GM12872 (cell line): ENCODE measurements around the gene SEMA4D.

Source experiments
- TF ChIP-seq, protein P1 (sequence below): IDR thresholded peaks from 3 replicates; pipeline ENCODE4 v1.5.1; 2011; ENCODE audit warnings: low read depth, mild to moderate bottlenecking, low read length, moderate library complexity; ENCODE audit not compliant: insufficient read depth

The SEMA4D gene

DNA sequence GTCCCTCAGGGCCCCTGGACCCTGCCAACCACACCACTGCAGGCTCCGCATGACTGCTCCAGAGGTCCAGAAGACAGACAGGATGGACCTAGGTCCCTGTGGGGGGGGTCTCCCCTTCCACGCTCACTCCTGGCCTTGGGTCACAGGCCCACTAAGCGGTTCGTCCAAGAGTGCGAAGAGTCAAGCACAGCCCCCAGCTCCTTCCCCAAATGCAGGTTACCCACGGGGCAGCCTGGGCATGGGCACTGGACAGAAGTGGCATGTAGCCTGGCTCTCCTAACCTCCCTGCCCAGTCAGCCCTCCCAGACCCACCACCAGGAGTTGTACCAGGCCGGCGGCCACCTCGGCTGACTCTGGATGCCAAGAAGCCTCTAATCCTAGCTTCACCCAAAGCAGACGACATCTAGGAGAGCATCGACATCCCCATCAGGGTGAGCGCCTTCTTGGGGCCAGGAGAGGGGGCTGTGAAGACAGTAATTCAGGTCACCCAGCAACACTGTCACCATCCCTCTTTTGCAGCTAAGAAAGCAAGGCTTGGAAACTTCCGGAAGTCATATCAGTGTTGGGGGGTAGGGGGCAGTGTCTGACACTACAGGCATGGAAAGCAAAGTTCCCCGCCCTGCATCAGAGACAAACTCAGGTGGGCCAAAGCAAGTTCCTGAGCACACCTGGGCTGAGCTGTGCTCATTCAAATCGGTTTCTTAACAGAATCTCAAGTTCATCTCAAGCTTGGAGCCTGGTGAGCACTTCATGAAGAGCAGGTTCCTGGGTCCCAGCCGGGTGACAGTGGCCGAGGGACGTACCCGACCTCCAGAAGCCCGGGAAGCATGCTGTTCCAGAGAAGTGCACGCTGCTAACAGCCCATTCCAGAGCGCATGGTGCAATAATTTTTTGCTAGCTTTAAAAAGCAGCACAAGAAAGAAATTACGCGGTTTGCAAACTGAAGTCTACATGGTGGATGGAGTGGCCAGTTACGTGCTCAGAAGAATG is 68.7 kb downstream of the SEMA4D start:
- TF ChIP-seq, protein P1, sequence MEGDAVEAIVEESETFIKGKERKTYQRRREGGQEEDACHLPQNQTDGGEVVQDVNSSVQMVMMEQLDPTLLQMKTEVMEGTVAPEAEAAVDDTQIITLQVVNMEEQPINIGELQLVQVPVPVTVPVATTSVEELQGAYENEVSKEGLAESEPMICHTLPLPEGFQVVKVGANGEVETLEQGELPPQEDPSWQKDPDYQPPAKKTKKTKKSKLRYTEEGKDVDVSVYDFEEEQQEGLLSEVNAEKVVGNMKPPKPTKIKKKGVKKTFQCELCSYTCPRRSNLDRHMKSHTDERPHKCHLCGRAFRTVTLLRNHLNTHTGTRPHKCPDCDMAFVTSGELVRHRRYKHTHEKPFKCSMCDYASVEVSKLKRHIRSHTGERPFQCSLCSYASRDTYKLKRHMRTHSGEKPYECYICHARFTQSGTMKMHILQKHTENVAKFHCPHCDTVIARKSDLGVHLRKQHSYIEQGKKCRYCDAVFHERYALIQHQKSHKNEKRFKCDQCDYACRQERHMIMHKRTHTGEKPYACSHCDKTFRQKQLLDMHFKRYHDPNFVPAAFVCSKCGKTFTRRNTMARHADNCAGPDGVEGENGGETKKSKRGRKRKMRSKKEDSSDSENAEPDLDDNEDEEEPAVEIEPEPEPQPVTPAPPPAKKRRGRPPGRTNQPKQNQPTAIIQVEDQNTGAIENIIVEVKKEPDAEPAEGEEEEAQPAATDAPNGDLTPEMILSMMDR: peak; percentile 80

DNA sequence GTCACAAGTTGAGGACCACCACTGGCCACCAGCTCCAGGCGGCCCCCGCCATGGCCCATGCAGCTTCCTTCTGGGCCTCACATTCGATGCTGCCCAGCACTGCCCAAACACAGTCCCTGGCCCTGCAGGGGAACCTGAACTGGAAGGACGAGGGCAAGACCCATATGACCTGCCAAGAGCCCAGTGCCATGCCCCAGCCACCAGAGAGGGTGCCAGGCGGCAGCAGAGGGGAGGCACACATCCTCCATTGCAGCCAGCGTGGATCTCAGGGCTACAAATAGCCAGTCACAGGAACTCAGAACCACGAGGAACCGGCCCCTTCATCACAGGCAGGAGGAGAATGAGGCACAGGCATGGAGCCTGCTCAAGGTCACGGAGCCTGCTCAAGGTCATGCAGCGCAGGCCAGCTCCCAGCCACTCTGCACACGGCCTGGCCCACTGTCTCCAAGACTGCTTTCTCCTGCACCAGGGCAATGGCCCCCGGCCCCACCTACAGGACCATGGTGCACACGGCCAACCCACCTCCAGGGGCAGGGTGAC is 69.6 kb downstream of the SEMA4D start:
- TF ChIP-seq, protein P1: no peak

DNA sequence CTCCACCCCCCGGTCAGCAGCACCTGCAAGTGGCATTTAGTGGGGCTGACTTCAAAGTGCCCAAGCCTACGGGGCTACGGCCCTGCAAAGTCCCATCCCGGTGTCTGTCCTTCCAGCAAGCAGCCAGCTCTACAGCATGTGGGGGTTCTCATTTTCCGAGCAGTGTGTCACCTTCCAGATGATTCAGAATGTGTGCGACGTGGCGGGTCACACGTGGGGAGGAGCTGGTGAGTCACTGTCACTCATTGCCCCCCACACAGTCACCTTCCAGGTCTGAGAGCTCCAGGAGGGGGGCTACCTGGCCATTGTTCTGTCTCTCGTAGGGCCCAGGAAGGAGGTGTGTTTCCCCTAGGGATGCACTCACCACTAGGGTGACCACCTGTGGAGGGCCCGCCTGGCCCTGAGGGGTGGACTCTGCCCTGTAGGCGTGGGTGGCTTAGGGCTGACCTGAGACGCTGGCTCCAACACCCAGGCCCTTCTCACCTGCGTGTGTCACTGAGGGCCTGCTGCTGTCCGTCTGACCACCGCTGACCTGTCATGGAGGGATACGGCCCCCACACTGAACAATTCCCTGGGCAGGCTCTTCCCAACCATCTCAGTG is 70.2 kb downstream of the SEMA4D start:
- TF ChIP-seq, protein P1: no peak

DNA sequence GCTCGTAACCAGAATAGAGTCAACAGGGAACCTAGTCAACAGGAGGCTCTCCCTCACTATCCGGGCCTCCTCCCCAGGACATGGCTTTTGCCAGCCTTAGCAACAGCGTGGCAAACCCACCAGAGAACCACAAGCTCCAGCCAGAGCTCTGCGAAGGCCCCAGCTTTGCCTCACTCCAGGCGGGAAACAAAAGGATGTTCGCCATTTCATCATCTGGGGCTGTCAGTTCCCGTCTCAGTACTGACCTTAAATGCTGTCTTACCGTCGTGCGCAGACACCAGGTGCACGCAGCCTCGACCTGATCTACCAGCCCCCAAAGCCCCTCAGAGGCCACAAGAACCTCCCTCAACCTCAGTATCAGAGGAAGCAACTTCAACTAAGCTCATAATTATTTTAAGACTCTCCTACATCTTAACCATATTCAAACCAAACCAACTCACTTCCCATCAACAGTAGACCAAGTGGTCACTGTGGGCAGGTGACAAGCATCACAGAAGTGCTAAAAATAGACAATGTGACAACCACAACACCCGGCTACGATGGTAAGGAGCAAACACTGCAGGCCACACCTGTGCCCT is 71.4 kb downstream of the SEMA4D start:
- TF ChIP-seq, protein P1: no peak

DNA sequence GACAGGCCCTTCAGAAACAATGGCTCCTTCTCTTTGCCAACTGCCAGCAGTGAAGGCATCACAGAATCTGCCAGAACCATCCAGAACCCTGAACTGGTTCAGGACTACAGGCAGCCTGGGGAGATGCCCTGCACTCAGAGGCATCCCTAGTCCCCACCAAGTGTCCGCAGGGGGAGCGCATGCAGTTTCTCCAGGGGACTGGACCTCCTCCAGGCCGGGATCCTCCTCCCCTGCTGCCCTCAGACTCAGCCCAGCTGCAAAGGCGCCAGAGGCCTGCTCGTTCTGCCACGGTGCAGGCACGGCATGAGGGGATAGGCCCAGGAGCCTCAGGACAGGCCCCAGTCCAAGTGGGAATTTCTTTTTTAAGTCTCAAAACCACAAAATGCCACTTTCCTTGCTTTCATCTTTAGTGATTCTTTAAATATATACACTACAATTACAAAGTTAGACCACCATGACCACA is 72.0 kb downstream of the SEMA4D start:
- TF ChIP-seq, protein P1: no peak

DNA sequence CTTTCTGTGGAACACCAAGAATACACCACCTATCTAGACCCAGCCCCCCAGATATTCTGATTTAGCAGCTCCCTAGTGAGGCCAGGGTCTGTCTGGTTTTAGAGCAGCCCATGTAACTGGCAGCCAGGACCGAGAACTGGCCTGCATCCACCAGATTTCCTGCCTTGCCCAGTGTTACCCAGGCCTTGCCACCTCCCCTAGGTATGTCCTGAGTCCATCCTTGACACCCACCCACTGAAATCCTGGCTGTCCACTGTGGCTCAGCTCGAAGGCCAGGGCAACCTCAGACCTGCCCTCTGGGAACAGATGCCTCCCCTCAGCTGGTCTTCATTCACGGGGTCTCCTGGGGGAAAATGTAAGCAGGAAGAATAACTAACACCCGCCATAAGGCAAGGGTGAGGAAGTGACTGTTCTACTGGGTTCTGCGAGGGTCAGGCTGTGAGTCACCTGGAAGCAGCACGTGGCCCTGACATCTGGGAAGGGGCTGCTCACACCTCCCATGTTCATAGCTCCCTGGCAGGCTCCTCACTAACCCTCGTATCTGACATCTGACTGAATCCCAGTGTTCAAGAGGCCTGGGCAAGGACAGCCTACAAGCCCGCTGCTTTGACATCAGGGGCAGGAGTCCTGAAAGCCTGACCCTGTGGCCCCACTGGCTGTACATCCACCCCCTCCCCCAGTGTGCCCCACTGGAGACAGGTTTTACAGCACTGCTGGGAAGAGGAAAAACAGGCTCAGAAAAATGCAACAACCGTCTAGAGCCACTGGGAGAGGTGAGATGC is 72.7 kb downstream of the SEMA4D start:
- TF ChIP-seq, protein P1: no peak
